HEK293 (cell line): ENCODE measurements around the gene POLR3E.

ENCODE experiments used
- CTCF ChIA-PET: fragments of 350-600 bp; formaldehyde crosslinking; extraction: SDS; loops from one replicate; lab custom pipeline; 2021; ENCODE audit warnings: antibody characterized with exemption; lab: Yijun Ruan, JAX
- POLR2A ChIA-PET: fragments of 300-600 bp; formaldehyde crosslinking; extraction: SDS; loops from one replicate; lab custom pipeline; 2020; ENCODE audit warnings: antibody characterized with exemption, inconsistent platforms; lab: Yijun Ruan, JAX
- H3K27ac ChIP-seq: fragments of 200-500 bp; sonication (Bioruptor generic); 2 replicates; pipeline ENCODE4 v1.5.1; 2014; ENCODE audit warnings: low read depth, low read length, control low read depth, inconsistent platforms; ENCODE audit errors: extremely low read depth
- H3K36me3 ChIP-seq, 2 experiments: fragments of 200-500 bp in 1 of 2; sonication (Bioruptor generic) in 1 of 2; 1 replicate in 1 of 2; 2 replicates in 1 of 2; pipeline ENCODE4 v1.5.1; 2014 to 2017; ENCODE audit warnings: inconsistent platforms in 2 of 2, low read length in 2 of 2; ENCODE audit not compliant: control insufficient read depth in 2 of 2, insufficient read depth in 1 of 2
- H3K4me1 ChIP-seq: fragments of 200-500 bp; sonication (Bioruptor generic); 2 replicates; pipeline ENCODE4 v1.5.1; 2014; ENCODE audit warnings: mild to moderate bottlenecking, low read length, inconsistent platforms; ENCODE audit not compliant: control insufficient read depth, insufficient read depth
- H3K4me3 ChIP-seq: 2 replicates; pipeline ENCODE4 v1.5.1; 2011; ENCODE audit warnings: low read depth, mild to moderate bottlenecking, control low read depth, low read length, moderate library complexity
- H3K9me3 ChIP-seq: fragments of 200-500 bp; sonication (Bioruptor generic); 2 replicates; pipeline ENCODE4 v1.5.1; 2014; ENCODE audit warnings: low read depth, low read length, inconsistent platforms; ENCODE audit not compliant: control insufficient read depth, insufficient read depth
- GFI1B ChIP-seq: fragments of 450-650 bp; formaldehyde crosslinking; IDR thresholded peaks from 2 replicates; pipeline ENCODE4 v1.5.1; 2016; ENCODE audit warnings: missing biosample characterization, missing genetic modification characterization
- OVOL3 ChIP-seq: fragments of 450-650 bp; formaldehyde crosslinking; IDR thresholded peaks from 2 replicates; pipeline ENCODE4 v1.5.1; 2016; ENCODE audit warnings: missing biosample characterization, missing genetic modification characterization
- RBAK ChIP-seq: fragments of 450-650 bp; formaldehyde crosslinking; IDR thresholded peaks from 2 replicates; pipeline ENCODE4 v1.5.1; 2016; ENCODE audit warnings: missing biosample characterization, missing genetic modification characterization
- SALL2 ChIP-seq: fragments of 450-650 bp; formaldehyde crosslinking; IDR thresholded peaks from 2 replicates; pipeline ENCODE4 v1.5.0; 2017; ENCODE audit warnings: missing biosample characterization, mild to moderate bottlenecking, missing genetic modification characterization, borderline replicate concordance
- SCRT1 ChIP-seq: fragments of 450-650 bp; formaldehyde crosslinking; IDR thresholded peaks from 2 replicates; pipeline ENCODE4 v1.5.1; 2016; ENCODE audit warnings: missing biosample characterization, missing genetic modification characterization, borderline replicate concordance
- SP3 ChIP-seq: fragments of 450-650 bp; formaldehyde crosslinking; IDR thresholded peaks from 2 replicates; pipeline ENCODE4 v1.5.1; 2016; ENCODE audit warnings: missing biosample characterization, missing genetic modification characterization
- ZFP37 ChIP-seq: fragments of 450-650 bp; formaldehyde crosslinking; IDR thresholded peaks from 2 replicates; pipeline ENCODE4 v1.5.1; 2016; ENCODE audit warnings: missing biosample characterization, missing genetic modification characterization
- ZNF10 ChIP-seq: fragments of 450-650 bp; formaldehyde crosslinking; IDR thresholded peaks from 2 replicates; pipeline ENCODE4 v1.5.1; 2017; ENCODE audit warnings: missing biosample characterization, missing genetic modification characterization
- ZNF138 ChIP-seq: fragments of 450-650 bp; formaldehyde crosslinking; IDR thresholded peaks from 2 replicates; pipeline ENCODE4 v1.5.1; 2016; ENCODE audit warnings: missing biosample characterization, missing genetic modification characterization, borderline replicate concordance
- ZNF175 ChIP-seq: fragments of 450-650 bp; formaldehyde crosslinking; IDR thresholded peaks from 2 replicates; pipeline ENCODE4 v1.5.1; 2016; ENCODE audit warnings: missing biosample characterization, missing genetic modification characterization
- ZNF18 ChIP-seq: fragments of 450-650 bp; formaldehyde crosslinking; IDR thresholded peaks from 2 replicates; pipeline ENCODE4 v1.5.1; 2016; ENCODE audit warnings: missing biosample characterization, missing genetic modification characterization
- ZNF223 ChIP-seq: fragments of 450-650 bp; formaldehyde crosslinking; IDR thresholded peaks from 2 replicates; pipeline ENCODE4 v1.5.1; 2016; ENCODE audit warnings: missing biosample characterization, missing genetic modification characterization
- ZNF302 ChIP-seq: fragments of 450-650 bp; formaldehyde crosslinking; IDR thresholded peaks from 2 replicates; pipeline ENCODE4 v1.5.1; 2016; ENCODE audit warnings: missing biosample characterization, missing genetic modification characterization, low read depth
- ZNF433 ChIP-seq: fragments of 450-650 bp; formaldehyde crosslinking; IDR thresholded peaks from 2 replicates; pipeline ENCODE4 v1.5.1; 2016; ENCODE audit warnings: missing biosample characterization, missing genetic modification characterization, low read depth
- ZNF544 ChIP-seq: fragments of 450-650 bp; formaldehyde crosslinking; IDR thresholded peaks from 2 replicates; pipeline ENCODE4 v1.5.0; 2017; ENCODE audit warnings: missing biosample characterization, missing genetic modification characterization
- ZNF624 ChIP-seq: fragments of 450-650 bp; formaldehyde crosslinking; IDR thresholded peaks from 2 replicates; pipeline ENCODE4 v1.5.1; 2017; ENCODE audit warnings: missing biosample characterization, missing genetic modification characterization
- ZNF664 ChIP-seq: fragments of 450-650 bp; formaldehyde crosslinking; IDR thresholded peaks from 2 replicates; pipeline ENCODE4 v1.5.1; 2016; ENCODE audit warnings: missing biosample characterization, missing genetic modification characterization
- ZSCAN5A ChIP-seq: fragments of 450-650 bp; formaldehyde crosslinking; IDR thresholded peaks from 2 replicates; pipeline ENCODE4 v1.5.1; 2016; ENCODE audit warnings: missing biosample characterization, missing genetic modification characterization

The POLR3E gene

GRCh38 chr16:22329199-22329695 is 32.0 kb downstream of the POLR3E start:
- H3K4me3 ChIP-seq, result no peak overlapping the region
- H3K27ac ChIP-seq, result no peak overlapping the region
- H3K9me3 ChIP-seq, result no peaks in the 10 kb centered on the region
- CTCF ChIA-PET, result interaction anchor here (0.6 to 1.2 kb wide), 4 partner anchors 11 to 1172 kb away, joined by 3 read pairs; no protein-coding TSS in a partner anchor
- peaks cover 25 to 91% of the 10 kb centered on the region in 2 experiments for H3K36me3 ChIP-seq
- POLR2A ChIA-PET, result interaction anchor here (0.7 kb wide), 1 partner anchor 1483 kb away, joined by 5 read pairs; no protein-coding TSS in a partner anchor
- no peaks in the 10 kb centered on the region for H3K4me1 ChIP-seq
- TF ChIP-seq ZNF138 (tag by site-specific recombination), result no peak
- no peak for TF ChIP-seq ZNF664 (tag by site-specific recombination)
- no peak for TF ChIP-seq ZNF433 (tag by site-specific recombination)

- ChIA-PET CTCF (interaction anchor here (0.9 kb wide), 1 partner anchor 1173 kb away, joined by 3 read pairs; no protein-coding TSS in a partner anchor), POLR2A (no interaction called here)
- H3K4me3 ChIP-seq, result no peak overlapping the region
- H3K4me1 ChIP-seq, result no peaks in the 10 kb centered on the region
- no peak overlapping the region for H3K27ac ChIP-seq
- no peaks in the 10 kb centered on the region for H3K9me3 ChIP-seq
- H3K36me3 ChIP-seq, result peaks cover 25 to 91% of the 10 kb centered on the region in 2 experiments
- TF ChIP-seq OVOL3 (tag by site-specific recombination) (no peak), ZFP37 (tag by site-specific recombination) (no peak), SP3 (tag by site-specific recombination) (no peak), GFI1B (tag by site-specific recombination) (no peak), ZNF302 (tag by site-specific recombination) (no peak), ZSCAN5A (tag by site-specific recombination) (no peak), ZNF175 (no peak), ZNF544 (tag by site-specific recombination) (no peak), SCRT1 (tag by site-specific recombination) (no peak)
These were observed 33.1 kb downstream of the POLR3E start for GRCh38 chr16:22330326-22330725.

GRCh38 chr16:22333457-22333994 is 36.3 kb downstream of the POLR3E start:
- Histone ChIP-seq H3K9me3 (no peaks in the 10 kb centered on the region), H3K4me1 (no peaks in the 10 kb centered on the region), H3K36me3 (peaks cover 25 to 71% of the 10 kb centered on the region in 2 experiments), H3K27ac (no peak overlapping the region), H3K4me3 (no peak overlapping the region)
- TF ChIP-seq SALL2 (tag by site-specific recombination), result no peak
- no peak for TF ChIP-seq RBAK (tag by site-specific recombination)
- no peak for TF ChIP-seq ZNF10
- no peak for TF ChIP-seq GFI1B (tag by site-specific recombination)
- no peak for TF ChIP-seq ZNF18 (tag by site-specific recombination)
- no peak for TF ChIP-seq ZNF624
- no peak for TF ChIP-seq ZNF223 (tag by site-specific recombination)
- POLR2A ChIA-PET, result interaction anchor here (0.7 kb wide), 3 partner anchors 13 to 284 kb away, joined by 3 to 6 read pairs (median 3); no protein-coding TSS in a partner anchor
- CTCF ChIA-PET, result interaction anchor here (1.6 kb wide), 1 partner anchor 12 kb away, joined by 5 read pairs; no protein-coding TSS in a partner anchor
